ENCODE data around the gene SHROOM4.

DNA sequence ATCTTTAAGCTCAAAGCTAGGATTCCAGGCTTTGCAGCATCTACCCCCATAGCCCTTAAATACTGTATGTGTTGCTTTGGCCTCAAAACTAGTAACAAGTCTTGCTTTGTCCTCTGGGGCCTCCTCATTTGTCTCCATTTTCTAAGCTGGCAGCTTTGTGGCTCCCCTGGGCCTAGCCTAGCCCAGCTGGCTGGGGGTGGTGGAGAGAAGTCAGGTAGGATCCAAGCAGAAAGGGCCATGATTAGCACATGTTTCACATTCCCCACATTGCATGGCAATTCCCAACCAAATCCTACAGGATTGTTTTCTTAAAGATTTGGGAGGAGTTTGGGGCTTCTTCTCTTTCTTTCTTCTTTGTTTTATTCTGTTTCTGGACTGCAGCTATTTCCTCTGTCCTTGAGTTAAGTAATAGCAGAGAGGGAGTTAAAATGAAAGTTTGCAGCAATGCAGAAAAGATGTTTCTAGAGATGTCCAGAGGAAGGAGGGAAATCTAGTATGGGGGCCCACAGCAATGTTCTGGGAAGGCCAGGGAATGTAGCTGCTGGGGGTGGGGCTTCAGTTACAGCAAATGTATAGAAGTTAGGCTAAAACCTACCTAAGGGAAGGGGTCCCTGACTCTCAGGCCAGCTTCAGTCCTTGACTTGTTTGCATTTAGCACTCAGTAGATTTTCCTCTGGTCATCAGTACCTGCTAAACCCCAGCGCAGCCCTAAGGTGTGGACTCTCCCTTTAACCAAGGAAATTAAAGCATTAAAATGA is 92.1 kb downstream of the SHROOM4 start:
- TF ChIP-seq CTCF (IDR thresholded peaks at IDR 0.05), result no peak
- no peak for TF ChIP-seq EP300 (IDR thresholded peaks at IDR 0.05)
- no peak for TF ChIP-seq POLR2A (IDR thresholded peaks at IDR 0.05)
